GM21529 (cell line): ENCODE measurements around the gene POLD4.

ENCODE experiments used
- ATAC-seq: cut with Tn5 transposase; IDR thresholded peaks from one replicate; pipeline ENCODE4 v1.9.1; 2021; ENCODE audit not compliant: unreplicated experiment

The POLD4 gene

GRCh38 chr11:67317888-67318555 is 35.3 kb downstream of the POLD4 start:
- ATAC-seq = peak; percentile 15

- peak; percentile 78 for ATAC-seq
These were observed 36.0 kb downstream of the POLD4 start for GRCh38 chr11:67317205-67317887.

GRCh38 chr11:67316882-67317204 is 36.5 kb downstream of the POLD4 start:
- ATAC-seq = no peak

- ATAC-seq = no peak
These were observed 37.9 kb downstream of the POLD4 start for GRCh38 chr11:67315325-67315909.

GRCh38 chr11:67314218-67314617 is 39.1 kb downstream of the POLD4 start:
- no peak for ATAC-seq

GRCh38 chr11:67313125-67313890 is 40.0 kb downstream of the POLD4 start:
- ATAC-seq = no peak

- no peak for ATAC-seq
These were observed 40.9 kb downstream of the POLD4 start for GRCh38 chr11:67312187-67313021.

- no peak for ATAC-seq
These were observed 41.7 kb downstream of the POLD4 start for GRCh38 chr11:67311556-67312082.

GRCh38 chr11:67311051-67311555 is 42.2 kb downstream of the POLD4 start:
- no peak for ATAC-seq

- ATAC-seq = no peak
These were observed 42.9 kb downstream of the POLD4 start for GRCh38 chr11:67310246-67311050.

GRCh38 chr11:67309661-67310061 is 43.7 kb downstream of the POLD4 start:
- no peak for ATAC-seq

- no peak for ATAC-seq
These were observed 44.2 kb downstream of the POLD4 start for GRCh38 chr11:67309166-67309565.

- ATAC-seq = no peak
These were observed 45.1 kb downstream of the POLD4 start for GRCh38 chr11:67308031-67308866.

GRCh38 chr11:67307545-67308001 is 45.8 kb downstream of the POLD4 start:
- ATAC-seq = no peak

GRCh38 chr11:67306769-67307544 is 46.4 kb downstream of the POLD4 start:
- ATAC-seq = no peak

- no peak for ATAC-seq
These were observed 48.7 kb downstream of the POLD4 start for GRCh38 chr11:67304511-67305113.

- no peak for ATAC-seq
These were observed 49.4 kb downstream of the POLD4 start for GRCh38 chr11:67303835-67304411.
